ENCODE measurements around the gene ABCA10.

The ABCA10 gene

GRCh38 chr17:69265873-69266272 is 37.2 kb upstream of the ABCA10 start:
- no peak overlapping the region for H3K4me3 ChIP-seq (ENCODE audit: low read length)
- DNase-seq (ENCODE audit: low read depth) = no peak
- no peak for TF ChIP-seq CTCF (conservative IDR thresholded peaks at IDR 0.05; ENCODE audit: low read depth, low read length)

- no peak overlapping the region for H3K4me3 ChIP-seq (ENCODE audit: low read length)
- no peak for DNase-seq (ENCODE audit: low read depth)
- no peak for TF ChIP-seq CTCF (conservative IDR thresholded peaks at IDR 0.05; ENCODE audit: low read depth, low read length)
These were observed 25.6 kb upstream of the ABCA10 start for GRCh38 chr17:69254187-69254586.

- no peak for DNase-seq (ENCODE audit: low read depth)
- TF ChIP-seq CTCF (conservative IDR thresholded peaks at IDR 0.05; ENCODE audit: low read depth, low read length) = no peak
- no peak overlapping the region for H3K4me3 ChIP-seq (ENCODE audit: low read length)
These were observed 22.0 kb upstream of the ABCA10 start for GRCh38 chr17:69250641-69251040.

GRCh38 chr17:69246726-69247375 is 18.2 kb upstream of the ABCA10 start:
- DNase-seq (ENCODE audit: low read depth) = peak; percentile 3
- no peak overlapping the region for H3K4me3 ChIP-seq (ENCODE audit: low read length)
- peak; percentile 51 for TF ChIP-seq CTCF (conservative IDR thresholded peaks at IDR 0.05; ENCODE audit: low read depth, low read length)

- no peak for TF ChIP-seq CTCF (conservative IDR thresholded peaks at IDR 0.05; ENCODE audit: low read depth, low read length)
- no peak overlapping the region for H3K4me3 ChIP-seq (ENCODE audit: low read length)
- no peak for DNase-seq (ENCODE audit: low read depth)
These were observed 17.6 kb upstream of the ABCA10 start for GRCh38 chr17:69246202-69246601.

GRCh38 chr17:69245617-69246016 is 17.0 kb upstream of the ABCA10 start:
- DNase-seq (ENCODE audit: low read depth) = no peak
- H3K4me3 ChIP-seq (ENCODE audit: low read length) = no peak overlapping the region
- no peak for TF ChIP-seq CTCF (conservative IDR thresholded peaks at IDR 0.05; ENCODE audit: low read depth, low read length)
